Measurements from ENCODE around the gene MDP1. TPM values are rescaled to one million over a fixed set of nuclear protein-coding genes. Genes with fewer than 3 reads are reported as not detected.
A peak's percentile ranks its signal among the peaks of the same experiment; 100 is the strongest.

The MDP1 gene
- polyA plus RNA-seq, 1 experiment = 19.3 TPM

GRCh38 chr14:24236689-24237462 lies 21.0 kb upstream of the MDP1 start:
- Histone ChIP-seq H3K27me3 (ENCODE audit: control insufficient read depth, insufficient read depth, low read length) (no peaks in the 10 kb centered on the region), H3K36me3 (ENCODE audit: control insufficient read depth, insufficient read depth, low read length) (peaks cover 25% of the 10 kb centered on the region), H3K4me3 (ENCODE audit: low read depth, low read length) (no peak overlapping the region)
- POLR2A ChIA-PET = interaction anchor here (0.5 kb wide), 1 partner anchor 202 kb away, joined by 3 read pairs; no protein-coding TSS in a partner anchor
- CTCF ChIA-PET = interaction anchor here (0.6 to 2.0 kb wide), 8 partner anchors 10 to 94 kb away, joined by 3 to 7 read pairs (median 4); partner anchors contain the start of genes CIDEB and IRF9
- TF ChIP-seq CTCF (IDR thresholded peaks at IDR 0.05; ENCODE audit: insufficient read depth, low read depth, low read length) = no peak
- no peak for DNase-seq (ENCODE audit: low read depth)

- no peak for DNase-seq (ENCODE audit: low read depth)
Measured at GRCh38 chr14:24235804-24236688, 20.2 kb upstream of the MDP1 start.

GRCh38 chr14:24234095-24235005 lies 18.5 kb upstream of the MDP1 start:
- no peak for TF ChIP-seq CTCF (IDR thresholded peaks at IDR 0.05; ENCODE audit: insufficient read depth, low read depth, low read length)
- ChIA-PET CTCF (interaction anchor here (0.8 to 2.0 kb wide), 7 partner anchors 8 to 74 kb away, joined by 3 to 15 read pairs (median 7); partner anchors contain the start of genes CIDEB, IRF9 and TINF2), POLR2A (no interaction called here)
- DNase-seq (ENCODE audit: low read depth) = no peak
- Histone ChIP-seq H3K36me3 (ENCODE audit: control insufficient read depth, insufficient read depth, low read length) (peaks cover 10% of the 10 kb centered on the region), H3K27me3 (ENCODE audit: control insufficient read depth, insufficient read depth, low read length) (no peaks in the 10 kb centered on the region), H3K4me3 (ENCODE audit: low read depth, low read length) (no peak overlapping the region)

More at GRCh38 chr14:24235804-24236688, 20.2 kb upstream of the MDP1 start:
- no peak overlapping the region for H3K4me3 ChIP-seq (ENCODE audit: low read depth, low read length)
- H3K27me3 ChIP-seq (ENCODE audit: control insufficient read depth, insufficient read depth, low read length) = no peaks in the 10 kb centered on the region
- CTCF ChIA-PET = interaction anchor here (0.6 to 2.0 kb wide), 6 partner anchors 14 to 75 kb away, joined by 3 to 9 read pairs (median 4); partner anchors contain the start of genes CIDEB and IRF9
- H3K36me3 ChIP-seq (ENCODE audit: control insufficient read depth, insufficient read depth, low read length) = peaks cover 24% of the 10 kb centered on the region
- POLR2A ChIA-PET = no interaction called here
- no peak for TF ChIP-seq CTCF (IDR thresholded peaks at IDR 0.05; ENCODE audit: insufficient read depth, low read depth, low read length)

GRCh38 chr14:24233538-24233866 lies 17.6 kb upstream of the MDP1 start:
- peak overlapping the region; percentile 62 for H3K4me3 ChIP-seq (ENCODE audit: low read depth, low read length)
- H3K27me3 ChIP-seq (ENCODE audit: control insufficient read depth, insufficient read depth, low read length) = no peaks in the 10 kb centered on the region
- ChIA-PET CTCF (interaction anchor here (1.1 to 1.6 kb wide), 2 partner anchors 9 to 17 kb away, joined by 4 to 15 read pairs; partner anchors contain the start of gene TINF2), POLR2A (no interaction called here)
- DNase-seq (ENCODE audit: low read depth) = no peak
- TF ChIP-seq CTCF (IDR thresholded peaks at IDR 0.05; ENCODE audit: insufficient read depth, low read depth, low read length) = no peak
- H3K36me3 ChIP-seq (ENCODE audit: control insufficient read depth, insufficient read depth, low read length) = peaks cover 8% of the 10 kb centered on the region; the same call in 1 of the 2 replicates
